Esophagus muscularis mucosa (tissue), 3 donors: ENCODE measurements around the gene ABCC8.

Experiments
- EP300 ChIP-seq: sonication (generic); formaldehyde crosslinking; IDR thresholded peaks from one replicate; pipeline ENCODE4 v1.6.1; 2017; ENCODE audit warnings: antibody characterized with exemption
- POLR2AphosphoS5 ChIP-seq, 2 donors: sonication (generic); formaldehyde crosslinking; IDR thresholded peaks; one replicate each; pipeline ENCODE4 v1.6.1; 2017; ENCODE audit warnings: antibody characterized with exemption in 2 of 2

GRCh38 chr11:17411418-17411817 lies 65.2 kb downstream of the ABCC8 start:
- TF ChIP-seq POLR2AphosphoS5 (IDR thresholded peaks at IDR 0.05) (no peak), EP300 (no peak)
